WI38 (cell line): ENCODE results near the gene LGALS7B.

Experiments used
- H3K4me3 ChIP-seq: 2 replicates; pipeline ENCODE4 v1.5.1; 2011; ENCODE audit warnings: low read depth, mild to moderate bottlenecking, control low read depth, low read length
- TF ChIP-seq, protein P1 (sequence below): IDR thresholded peaks from 2 replicates; pipeline ENCODE4 v1.5.1; 2012; ENCODE audit warnings: low read depth, mild to moderate bottlenecking, control low read depth, low read length

The LGALS7B gene

DNA sequence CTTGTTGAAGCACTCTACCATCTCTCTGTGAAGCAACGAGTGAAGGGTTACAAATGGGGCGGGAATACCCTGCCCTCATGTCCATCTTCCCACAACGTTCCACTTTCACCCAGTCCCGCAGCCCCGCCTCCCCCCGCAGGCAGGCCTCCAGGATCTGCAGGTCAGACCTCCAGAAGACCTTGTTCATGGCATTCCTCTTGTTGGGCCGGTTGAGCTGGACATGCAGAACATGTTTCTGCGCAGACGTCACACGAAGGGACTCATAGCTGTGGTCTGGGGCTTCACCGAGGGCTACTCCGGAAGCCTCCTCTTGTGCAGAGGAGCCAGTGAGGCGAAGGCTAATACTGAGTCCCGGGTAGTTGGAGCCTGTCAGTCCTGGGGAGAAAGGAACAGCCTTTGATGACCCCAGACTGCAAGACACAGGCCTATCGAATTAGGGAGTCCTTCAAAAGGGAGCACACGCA is 42.2 kb downstream of the LGALS7B start:
- peak overlapping the region; percentile 58 for H3K4me3 ChIP-seq
- TF ChIP-seq, protein P1, sequence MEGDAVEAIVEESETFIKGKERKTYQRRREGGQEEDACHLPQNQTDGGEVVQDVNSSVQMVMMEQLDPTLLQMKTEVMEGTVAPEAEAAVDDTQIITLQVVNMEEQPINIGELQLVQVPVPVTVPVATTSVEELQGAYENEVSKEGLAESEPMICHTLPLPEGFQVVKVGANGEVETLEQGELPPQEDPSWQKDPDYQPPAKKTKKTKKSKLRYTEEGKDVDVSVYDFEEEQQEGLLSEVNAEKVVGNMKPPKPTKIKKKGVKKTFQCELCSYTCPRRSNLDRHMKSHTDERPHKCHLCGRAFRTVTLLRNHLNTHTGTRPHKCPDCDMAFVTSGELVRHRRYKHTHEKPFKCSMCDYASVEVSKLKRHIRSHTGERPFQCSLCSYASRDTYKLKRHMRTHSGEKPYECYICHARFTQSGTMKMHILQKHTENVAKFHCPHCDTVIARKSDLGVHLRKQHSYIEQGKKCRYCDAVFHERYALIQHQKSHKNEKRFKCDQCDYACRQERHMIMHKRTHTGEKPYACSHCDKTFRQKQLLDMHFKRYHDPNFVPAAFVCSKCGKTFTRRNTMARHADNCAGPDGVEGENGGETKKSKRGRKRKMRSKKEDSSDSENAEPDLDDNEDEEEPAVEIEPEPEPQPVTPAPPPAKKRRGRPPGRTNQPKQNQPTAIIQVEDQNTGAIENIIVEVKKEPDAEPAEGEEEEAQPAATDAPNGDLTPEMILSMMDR = no peak

DNA sequence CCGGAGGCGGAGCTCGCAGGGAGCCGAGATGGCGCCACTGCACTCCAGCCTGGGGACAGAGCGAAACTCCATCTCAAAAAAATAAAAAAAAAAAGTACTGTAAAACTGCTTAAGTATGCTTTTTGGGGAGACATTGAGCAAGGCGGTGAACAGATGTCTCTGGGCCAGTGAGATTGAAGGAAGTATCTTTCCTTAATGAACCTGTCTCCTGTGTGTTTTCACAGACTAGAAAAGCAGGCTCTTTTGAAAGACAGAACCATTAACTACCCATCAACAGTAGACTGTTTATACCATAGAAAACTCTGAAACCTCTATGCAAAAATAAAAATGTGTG is 44.1 kb downstream of the LGALS7B start:
- no peak overlapping the region for H3K4me3 ChIP-seq
- TF ChIP-seq, protein P1 = no peak

DNA sequence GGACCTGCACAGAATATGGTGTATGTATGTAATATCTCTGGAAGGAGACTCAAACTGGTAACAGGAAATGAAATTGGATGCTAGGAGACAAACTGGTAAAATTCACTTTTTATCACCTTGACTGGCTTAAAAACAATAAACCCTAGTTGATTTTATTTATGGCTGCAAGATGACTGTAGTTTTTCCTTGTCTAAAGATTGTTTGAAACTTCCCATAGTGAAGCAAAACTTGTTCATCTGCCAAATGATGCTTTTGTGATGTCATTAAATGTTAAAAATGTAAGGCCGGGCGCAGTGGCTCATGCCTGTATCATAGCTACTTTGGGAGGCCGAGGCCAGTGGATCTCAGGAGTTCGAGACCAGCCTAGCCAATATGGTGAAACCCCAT is 45.1 kb downstream of the LGALS7B start:
- no peak overlapping the region for H3K4me3 ChIP-seq
- TF ChIP-seq, protein P1 = no peak

DNA sequence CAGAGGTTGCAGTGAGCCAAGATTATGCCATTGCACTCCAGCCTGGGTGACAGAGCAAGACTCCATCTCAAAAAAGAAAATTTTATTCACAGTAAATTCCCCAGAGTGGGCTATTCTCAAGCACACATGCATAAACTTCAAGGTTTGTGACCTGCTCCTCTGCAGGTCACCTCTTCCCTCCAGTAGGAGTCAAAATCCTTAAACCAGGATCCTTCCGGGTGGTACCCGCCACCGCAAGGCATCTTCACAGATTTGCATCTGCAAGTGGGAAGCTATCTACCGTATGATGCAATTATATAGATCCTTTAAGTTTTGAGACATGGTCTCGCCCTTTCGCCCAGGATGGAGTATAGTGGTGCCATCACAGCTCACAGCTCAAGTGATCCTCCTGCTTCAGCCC is 45.6 kb downstream of the LGALS7B start:
- TF ChIP-seq, protein P1 = no peak
- H3K4me3 ChIP-seq = no peak overlapping the region

DNA sequence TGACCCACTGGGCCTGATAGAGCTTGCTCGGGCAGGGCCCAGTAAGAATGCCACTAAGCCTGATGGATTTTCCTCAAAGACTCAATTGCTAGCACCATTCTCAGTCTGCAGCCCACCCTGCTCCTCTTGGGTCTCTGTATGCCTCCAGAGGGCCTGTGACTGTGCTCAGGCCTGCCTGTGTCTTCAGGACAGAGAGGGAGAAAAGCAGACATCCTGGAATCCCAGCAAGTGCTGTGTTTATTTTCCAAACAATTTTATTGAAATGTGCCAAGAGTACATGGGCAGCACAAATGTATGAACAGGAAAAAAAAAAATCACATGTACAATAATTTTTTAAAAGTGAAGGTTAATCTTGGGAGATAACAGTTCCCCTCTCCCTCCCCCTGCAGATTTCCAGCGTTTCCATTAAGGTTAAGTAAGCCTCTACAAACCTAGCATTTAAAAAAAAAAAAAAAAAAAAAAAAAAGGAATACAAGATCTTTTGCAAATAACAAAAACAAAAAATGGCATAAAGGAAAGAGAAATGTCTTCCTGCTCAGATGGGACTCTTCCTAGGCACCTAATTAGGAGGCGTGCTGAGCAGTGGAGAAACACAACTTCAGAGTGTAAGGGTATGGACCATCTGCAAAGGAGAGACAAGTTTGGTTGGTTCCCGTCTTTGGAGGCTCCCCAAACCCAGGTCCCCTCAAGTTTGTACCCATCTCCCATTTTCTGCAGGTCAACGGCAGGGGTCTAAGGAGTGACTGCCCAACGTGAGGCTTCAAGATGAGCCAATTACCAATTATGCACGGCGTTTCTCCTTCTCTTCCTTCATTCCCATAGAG is 47.4 kb downstream of the LGALS7B start:
- TF ChIP-seq, protein P1 = no peak
- no peak overlapping the region for H3K4me3 ChIP-seq

DNA sequence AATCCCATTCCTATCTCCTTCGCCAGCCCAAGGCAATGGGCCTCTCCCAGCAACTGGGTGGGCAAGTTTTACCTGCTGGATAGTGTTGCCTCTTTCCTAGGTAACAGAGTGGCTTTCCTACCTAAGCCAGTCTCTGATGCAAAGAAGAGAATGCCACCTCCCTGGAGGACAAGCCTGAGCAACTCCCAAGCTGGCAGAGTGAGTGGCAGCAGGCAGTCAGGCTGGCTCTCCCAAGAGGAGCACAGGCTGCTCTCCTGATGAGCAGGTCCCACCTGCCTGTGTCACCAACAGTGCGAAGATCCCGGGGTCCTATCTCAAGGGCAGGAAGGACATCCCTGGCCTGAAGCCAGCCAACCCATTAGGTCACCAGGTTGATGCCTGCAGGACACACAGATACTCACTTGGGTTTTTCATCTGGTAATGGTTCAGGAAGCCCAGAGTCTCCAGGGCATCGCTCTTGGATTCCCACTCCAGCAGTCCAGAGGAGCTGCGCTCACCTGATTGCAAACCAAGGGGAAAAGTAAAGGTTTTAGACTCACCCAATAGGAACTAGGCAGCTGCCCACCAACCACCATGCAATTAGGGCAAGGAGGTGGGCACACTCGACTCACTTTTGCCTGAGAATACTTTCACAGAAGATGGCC is 48.1 kb downstream of the LGALS7B start:
- no peak overlapping the region for H3K4me3 ChIP-seq
- TF ChIP-seq, protein P1 = no peak

DNA sequence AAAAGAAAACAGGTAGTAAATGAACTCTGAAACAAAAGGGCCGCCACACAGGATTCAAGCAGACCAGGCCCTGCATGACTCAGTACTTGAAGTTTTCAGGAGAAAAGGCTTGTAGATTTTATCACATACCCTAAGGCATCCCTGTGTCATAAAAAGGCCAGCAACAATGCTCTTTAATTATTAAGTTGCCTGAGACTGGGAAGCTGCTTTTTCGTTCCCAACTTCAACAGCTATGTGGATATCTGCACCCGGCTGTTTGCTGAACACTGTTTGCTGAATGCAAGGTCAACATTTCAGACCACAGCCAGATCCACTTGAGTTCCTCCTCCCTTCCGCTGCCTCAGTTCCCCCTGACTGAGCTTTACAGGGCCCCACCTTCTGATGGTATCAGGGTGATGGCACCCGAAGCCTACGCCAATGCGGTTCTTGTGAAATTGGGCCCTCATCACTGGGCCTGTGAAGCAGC is 48.7 kb downstream of the LGALS7B start:
- TF ChIP-seq, protein P1 = no peak
- no peak overlapping the region for H3K4me3 ChIP-seq
